Right lobe of liver (tissue), 6 donors: Measurements from ENCODE around the gene CDA. TPM values are rescaled to one million over a fixed set of nuclear protein-coding genes. Genes with fewer than 3 reads are reported as not detected.

Experiments used
- ATAC-seq, 4 donors: fragments of 200-7000 bp; cut with Tn5 transposase; one replicate each; pipeline ENCODE4 v1.9.1; 2020; ENCODE audit warnings: mild to moderate bottlenecking in 4 of 4, moderate library complexity in 4 of 4
- DNase-seq, 3 donors: peaks; one replicate each; pipeline ENCODE4 v3.0.0-alpha.2; 2020
- H3K27ac ChIP-seq, 3 donors: fragments of 200-600 bp; one replicate each; pipeline ENCODE4 v1.8.0; 2022
- H3K27me3 ChIP-seq, 2 donors: fragments of 200-600 bp; one replicate each; pipeline ENCODE4 v1.8.0; 2022
- H3K36me3 ChIP-seq, 4 donors: fragments of 200-600 bp; sonication (generic) in 1 of 4; one replicate each; pipeline versions ENCODE4 v1.5.1 to v1.8.0; 2017 to 2022; ENCODE audit warnings: control low read depth in 1 of 4
- H3K4me1 ChIP-seq, 4 donors: fragments of 200-600 bp; sonication (generic) in 1 of 4; one replicate each; pipeline versions ENCODE4 v1.5.1 to v1.8.0; 2017 to 2022; ENCODE audit warnings: control low read depth in 1 of 4
- H3K4me3 ChIP-seq, 3 donors: fragments of 200-600 bp; one replicate each; pipeline ENCODE4 v1.8.0; 2022
- H3K9me3 ChIP-seq, 4 donors: fragments of 200-600 bp; sonication (generic) in 1 of 4; one replicate each; pipeline versions ENCODE4 v1.5.1 to v1.8.0; 2017 to 2022; ENCODE audit warnings: control low read depth in 1 of 4
- POLR2A ChIP-seq: fragments of 450-650 bp; IDR thresholded peaks from one replicate; pipeline ENCODE4 v1.6.1; 2017; ENCODE audit warnings: antibody characterized with exemption, mild to moderate bottlenecking
- WGBS: methylation state at CpG from one replicate; pipeline ENCODE4 v1.1.6; 2018; ENCODE audit warnings: low coverage, low lambda C conversion rate; ENCODE audit not compliant: insufficient coverage; ENCODE audit errors: missing lambda C conversion rate; 5-methylcytosine and 5-hydroxymethylcytosine counted together
- intact Hi-C, 2 donors: fragments of 100-400 bp; cut with DNase I; formaldehyde crosslinking; loops; one replicate each; pipeline versions ENCODE4 v1.11.2 to v1.14.1; 2022
- total RNA-seq, 6 experiments: library from RNA; depleted of rRNA in 2 of 6; stranded (reverse); fragments of >200 nt in 2 of 6; fragmentation: NEBNext Ultra II Directional in 3 of 6; extraction: Animal tissue kit (Norgen Biotek cat#: 25700) in 3 of 6; gene quantifications; one replicate each; pipeline versions ENCODE4 v1.1.0 to v1.2.4, GENCODE V29; 2016 to 2023
- TF ChIP-seq, protein P1 (sequence below), 4 donors: fragments of 200-600 bp in 3 of 4; fragments of 450-650 bp in 1 of 4; IDR thresholded peaks; one replicate each; pipeline versions ENCODE4 v1.5.1 to v1.8.0; 2016 to 2022; ENCODE audit warnings: antibody characterized with exemption in 4 of 4, mild to moderate bottlenecking in 2 of 4
- donor health status: DM: no; HTN: yes; CAD: no.
- donor health status: DM: no; HTN: no; CAD: no.
- donor health status: DM: no; HTN: no; CAD: no.
- donor health status: DM: no; HTN: yes; CAD: no.
- donor health status: DM: no; HTN: yes; CAD: no.

Gene CDA
- total RNA-seq, 6 experiments from 2014 or later, result 12.6 to 33.8 (median 24.5) TPM

DNA sequence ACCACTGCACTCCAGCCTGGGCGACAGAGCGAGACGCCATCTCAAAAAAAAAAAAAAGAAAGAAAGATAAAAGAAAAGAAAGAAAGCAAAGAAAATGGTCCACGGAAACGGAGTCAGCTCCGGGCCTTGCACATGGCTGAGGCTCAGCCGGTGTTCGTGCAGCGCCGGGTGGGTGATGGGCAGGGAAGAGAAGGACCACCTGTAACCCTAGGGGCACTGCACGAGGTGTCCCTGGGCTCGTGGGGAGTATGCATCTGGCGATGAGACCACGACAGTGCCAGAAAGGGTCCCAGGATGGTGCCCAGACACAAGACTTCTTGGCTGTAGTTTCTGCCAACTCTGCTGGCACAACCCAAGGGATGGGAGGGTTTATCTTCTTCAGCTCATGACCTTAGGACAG lies 5.8 kb downstream of the CDA start:
- peaks cover 0 to 22% (median 10%) of the 10 kb centered on the region in 4 donors for H3K4me1 ChIP-seq
- TF ChIP-seq, protein P1, sequence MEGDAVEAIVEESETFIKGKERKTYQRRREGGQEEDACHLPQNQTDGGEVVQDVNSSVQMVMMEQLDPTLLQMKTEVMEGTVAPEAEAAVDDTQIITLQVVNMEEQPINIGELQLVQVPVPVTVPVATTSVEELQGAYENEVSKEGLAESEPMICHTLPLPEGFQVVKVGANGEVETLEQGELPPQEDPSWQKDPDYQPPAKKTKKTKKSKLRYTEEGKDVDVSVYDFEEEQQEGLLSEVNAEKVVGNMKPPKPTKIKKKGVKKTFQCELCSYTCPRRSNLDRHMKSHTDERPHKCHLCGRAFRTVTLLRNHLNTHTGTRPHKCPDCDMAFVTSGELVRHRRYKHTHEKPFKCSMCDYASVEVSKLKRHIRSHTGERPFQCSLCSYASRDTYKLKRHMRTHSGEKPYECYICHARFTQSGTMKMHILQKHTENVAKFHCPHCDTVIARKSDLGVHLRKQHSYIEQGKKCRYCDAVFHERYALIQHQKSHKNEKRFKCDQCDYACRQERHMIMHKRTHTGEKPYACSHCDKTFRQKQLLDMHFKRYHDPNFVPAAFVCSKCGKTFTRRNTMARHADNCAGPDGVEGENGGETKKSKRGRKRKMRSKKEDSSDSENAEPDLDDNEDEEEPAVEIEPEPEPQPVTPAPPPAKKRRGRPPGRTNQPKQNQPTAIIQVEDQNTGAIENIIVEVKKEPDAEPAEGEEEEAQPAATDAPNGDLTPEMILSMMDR (IDR thresholded peaks at IDR 0.05), result no peak
- TF ChIP-seq POLR2A, result no peak
- intact Hi-C loops, result no loop called here
- H3K36me3 ChIP-seq, result peaks cover 0 to 19% (median 5%) of the 10 kb centered on the region in 4 donors
- H3K27ac ChIP-seq, result no peak overlapping the region
- H3K4me3 ChIP-seq, result no peak overlapping the region
- no peaks in the 10 kb centered on the region for H3K9me3 ChIP-seq
- WGBS, result 96% methylated on average over 11 of the region's 14 CpGs
- H3K27me3 ChIP-seq, result no peaks in the 10 kb centered on the region
- no peak for DNase-seq
- no peak for ATAC-seq

DNA sequence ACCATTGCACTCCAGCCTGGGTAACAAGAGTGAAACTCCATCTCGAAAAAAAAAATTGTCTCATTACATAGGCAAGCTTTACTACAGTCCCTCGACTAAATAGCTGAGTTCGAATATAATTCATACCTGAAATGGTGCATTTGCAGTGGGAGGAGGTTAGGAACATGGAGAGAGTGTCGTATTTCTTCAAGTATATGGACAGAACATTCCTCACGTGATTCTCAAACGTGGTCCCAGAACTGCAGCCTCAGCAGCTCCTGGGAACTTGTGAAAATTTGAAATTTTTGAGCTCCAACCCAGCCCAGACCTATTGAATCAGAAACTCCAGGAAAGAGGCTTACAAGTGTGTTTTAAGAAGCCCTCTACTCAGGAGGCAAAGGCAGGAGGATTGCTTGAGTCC lies 7.2 kb downstream of the CDA start:
- H3K36me3 ChIP-seq, result peaks cover 0 to 19% (median 5%) of the 10 kb centered on the region in 4 donors
- no peak for ATAC-seq
- WGBS, result 68% methylated on average over 6 of the region's 6 CpGs
- no peak overlapping the region for H3K4me3 ChIP-seq
- no peaks in the 10 kb centered on the region for H3K9me3 ChIP-seq
- no peaks in the 10 kb centered on the region for H3K27me3 ChIP-seq
- H3K4me1 ChIP-seq, result peaks cover 0 to 21% (median 8%) of the 10 kb centered on the region in 4 donors
- H3K27ac ChIP-seq, result no peak overlapping the region
- intact Hi-C loops, result no loop called here
- no peak for DNase-seq
- TF ChIP-seq, protein P1 (IDR thresholded peaks at IDR 0.05), result no peak
- TF ChIP-seq POLR2A, result no peak

DNA sequence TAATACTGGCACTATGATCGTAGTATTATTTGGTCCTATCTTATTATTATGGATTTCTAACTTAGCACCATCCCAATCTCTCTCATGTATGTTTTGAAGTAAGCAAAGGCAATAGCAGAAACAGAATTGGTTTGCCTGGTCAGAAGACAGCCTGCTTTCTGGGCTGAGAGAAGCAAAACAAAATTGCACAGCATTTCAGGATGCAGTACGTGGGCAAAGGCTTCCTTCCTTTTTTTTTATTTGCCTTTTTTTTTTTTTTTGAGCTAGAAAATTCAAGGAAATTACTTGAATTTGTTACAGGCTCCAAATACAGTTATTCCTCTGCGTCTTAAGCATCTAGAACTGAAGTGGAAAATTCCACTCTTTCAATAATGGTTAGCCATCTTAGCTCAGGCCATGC lies 8.8 kb downstream of the CDA start:
- Histone ChIP-seq H3K4me1 (peaks cover 0 to 18% (median 1%) of the 10 kb centered on the region in 4 donors), H3K36me3 (peaks cover 0 to 18% (median 5%) of the 10 kb centered on the region in 4 donors), H3K27me3 (no peaks in the 10 kb centered on the region), H3K9me3 (no peaks in the 10 kb centered on the region), H3K4me3 (no peak overlapping the region), H3K27ac (peak overlapping the region in 2 of 3 donors; percentile 6 to 30)
- WGBS, result 42% methylated on average over 3 of the region's 3 CpGs
- no peak for TF ChIP-seq POLR2A
- TF ChIP-seq, protein P1 (IDR thresholded peaks at IDR 0.05), result no peak
- intact Hi-C loops, result no loop called here
- ATAC-seq (peak in 3 of 4 donors; percentile 20 to 37 (median 35)), DNase-seq (no peak)

DNA sequence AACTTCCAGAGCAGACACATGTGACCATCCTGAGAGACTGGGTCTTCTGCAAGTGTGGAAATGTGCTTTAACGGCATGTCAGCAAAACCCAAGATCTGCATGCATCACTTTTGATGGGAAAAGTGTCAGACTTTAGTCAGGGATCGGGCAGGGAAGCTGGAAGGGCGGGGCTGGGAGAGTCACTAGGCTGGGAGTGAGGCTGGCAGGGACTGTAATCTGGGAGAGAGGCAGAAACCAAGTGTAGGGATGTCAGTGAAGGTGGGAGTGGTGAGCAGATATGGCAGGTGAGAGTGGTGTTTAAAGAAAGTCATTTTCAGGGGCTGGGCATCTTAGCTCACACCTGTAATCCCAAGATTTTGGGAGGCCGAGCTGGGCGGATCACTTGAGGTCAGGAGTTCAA lies 11.3 kb downstream of the CDA start:
- 86% methylated on average over 4 of the region's 5 CpGs for WGBS
- Histone ChIP-seq H3K36me3 (peaks cover 0 to 2% (median 0%) of the 10 kb centered on the region in 4 donors), H3K27me3 (no peaks in the 10 kb centered on the region), H3K4me1 (peaks cover 0 to 40% (median 14%) of the 10 kb centered on the region in 4 donors), H3K27ac (no peak overlapping the region), H3K4me3 (no peak overlapping the region), H3K9me3 (no peaks in the 10 kb centered on the region)
- no peak for ATAC-seq
- no peak for TF ChIP-seq POLR2A
- TF ChIP-seq, protein P1 (IDR thresholded peaks at IDR 0.05), result no peak
- no peak for DNase-seq
- intact Hi-C loops, result no loop called here
